Stomach (tissue), 9 donors: ENCODE results near the gene RDX. TPM values are rescaled to one million over a fixed set of nuclear protein-coding genes. Genes with fewer than 3 reads are reported as not detected.

Experiments
- DNase-seq, 2 donors: peaks; one replicate each; pipeline versions ENCODE4 v3.0.0 to v3.0.0-alpha.2; 2013 to 2019
- H3K27ac ChIP-seq, 5 donors: fragments of 200-600 bp in 4 of 5; sonication (generic) in 4 of 5; one replicate each; pipeline ENCODE4 v1.5.1; 2013 to 2019; ENCODE audit warnings: mild to moderate bottlenecking in 1 of 5, moderate library complexity in 1 of 5
- H3K27me3 ChIP-seq, 3 donors: fragments of 200-600 bp; sonication (generic); one replicate each; pipeline ENCODE4 v1.5.1; 2017 to 2019; ENCODE audit warnings: mixed run types in 1 of 3
- H3K36me3 ChIP-seq, 4 donors: fragments of 200-600 bp; sonication (generic); 1 replicate in 3 of 4; 2 replicates in 1 of 4; pipeline ENCODE4 v1.5.1; 2016 to 2019
- H3K4me1 ChIP-seq, 4 donors: fragments of 200-600 bp; sonication (generic); one replicate each; pipeline ENCODE4 v1.5.1; 2016 to 2019
- H3K4me3 ChIP-seq, 4 donors: fragments of 200-600 bp; sonication (generic) in 3 of 4; one replicate each; pipeline ENCODE4 v1.5.1; 2016 to 2019; ENCODE audit warnings: mild to moderate bottlenecking in 1 of 4
- H3K9me3 ChIP-seq, 4 donors: fragments of 200-600 bp; sonication (generic); one replicate each; pipeline ENCODE4 v1.5.1; 2016 to 2019
- EP300 ChIP-seq: sonication (generic); formaldehyde crosslinking; IDR thresholded peaks from one replicate; pipeline ENCODE4 v1.6.1; 2017; ENCODE audit warnings: antibody characterized with exemption
- POLR2A ChIP-seq, 4 donors: fragments of 450-650 bp; IDR thresholded peaks; one replicate each; pipeline ENCODE4 v1.6.1; 2016; ENCODE audit warnings: antibody characterized with exemption in 4 of 4, control low read depth in 2 of 4, mild to moderate bottlenecking in 1 of 4, moderate library complexity in 1 of 4
- POLR2AphosphoS5 ChIP-seq, 3 donors: sonication (generic); formaldehyde crosslinking; IDR thresholded peaks; one replicate each; pipeline ENCODE4 v1.6.1; 2016; ENCODE audit warnings: antibody characterized with exemption in 3 of 3
- WGBS, 5 donors: extraction: QIAGEN DNeasy Blood & Tissue Kit in 3 of 5; methylation state at CpG; one replicate each; pipeline versions ENCODE4 v1.1.5 to v1.1.7; 2013 to 2018; 5-methylcytosine and 5-hydroxymethylcytosine counted together
- intact Hi-C: fragments of 100-400 bp; cut with DNase I; formaldehyde crosslinking; loops from one replicate; pipeline ENCODE4 v1.15.1; 2023; ENCODE audit warnings: low total_unique reads
- polyA plus RNA-seq, 3 donors: library from polyadenylated mRNA; stranded (reverse); fragments of 200-250 nt; gene quantifications; one replicate each; pipeline ENCODE4 v1.2.3, GENCODE V29; 2013
- total RNA-seq, 5 donors: library from RNA; depleted of rRNA; stranded (reverse); fragments of >200 nt; gene quantifications; one replicate each; pipeline versions ENCODE4 v1.1.0 to v1.2.3, GENCODE V29; 2014 to 2016
- TF ChIP-seq, protein P1 (sequence below), 7 experiments: fragments of 450-650 bp in 4 of 7; fragments of 200-600 bp in 3 of 7; sonication (generic) in 3 of 7; IDR thresholded peaks; one replicate each; pipeline ENCODE4 v1.5.1; 2016 to 2019; ENCODE audit warnings: antibody characterized with exemption in 7 of 7, control low read depth in 2 of 7, mild to moderate bottlenecking in 1 of 7
- donor health status: healthy with polysubstance abuse.
- donor health status: Bipolar disorder and iron deficiency.
- donor health status: healthy.

RDX gene
- total and polyA plus RNA-seq, 8 donors = 18.1 to 426 (median 55.4) TPM

DNA sequence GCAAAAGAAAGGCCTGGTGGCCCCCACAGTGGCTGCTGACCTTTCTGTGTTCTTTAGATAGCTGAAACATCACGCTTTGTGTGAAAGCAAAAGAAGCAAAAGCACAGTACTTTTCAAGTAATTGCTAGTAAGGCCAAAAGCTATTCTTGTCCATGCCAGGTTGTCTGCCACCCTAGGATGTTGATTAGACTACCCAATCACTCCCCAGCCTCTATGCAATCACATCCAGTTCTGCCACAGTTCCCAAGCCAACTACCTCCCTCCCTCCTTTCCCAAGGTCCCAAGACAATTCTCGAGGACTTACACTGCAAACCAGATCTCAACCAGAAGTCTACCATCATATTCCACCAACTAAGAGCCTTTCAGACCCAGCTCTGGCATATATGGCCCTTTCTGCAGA, 46.2 kb downstream of the RDX start:
- intact Hi-C loops = no loop called here
- TF ChIP-seq, protein P1, sequence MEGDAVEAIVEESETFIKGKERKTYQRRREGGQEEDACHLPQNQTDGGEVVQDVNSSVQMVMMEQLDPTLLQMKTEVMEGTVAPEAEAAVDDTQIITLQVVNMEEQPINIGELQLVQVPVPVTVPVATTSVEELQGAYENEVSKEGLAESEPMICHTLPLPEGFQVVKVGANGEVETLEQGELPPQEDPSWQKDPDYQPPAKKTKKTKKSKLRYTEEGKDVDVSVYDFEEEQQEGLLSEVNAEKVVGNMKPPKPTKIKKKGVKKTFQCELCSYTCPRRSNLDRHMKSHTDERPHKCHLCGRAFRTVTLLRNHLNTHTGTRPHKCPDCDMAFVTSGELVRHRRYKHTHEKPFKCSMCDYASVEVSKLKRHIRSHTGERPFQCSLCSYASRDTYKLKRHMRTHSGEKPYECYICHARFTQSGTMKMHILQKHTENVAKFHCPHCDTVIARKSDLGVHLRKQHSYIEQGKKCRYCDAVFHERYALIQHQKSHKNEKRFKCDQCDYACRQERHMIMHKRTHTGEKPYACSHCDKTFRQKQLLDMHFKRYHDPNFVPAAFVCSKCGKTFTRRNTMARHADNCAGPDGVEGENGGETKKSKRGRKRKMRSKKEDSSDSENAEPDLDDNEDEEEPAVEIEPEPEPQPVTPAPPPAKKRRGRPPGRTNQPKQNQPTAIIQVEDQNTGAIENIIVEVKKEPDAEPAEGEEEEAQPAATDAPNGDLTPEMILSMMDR (IDR thresholded peaks at IDR 0.05) = no peak
- TF ChIP-seq POLR2A (IDR thresholded peaks at IDR 0.05) = no peak
- no peak for TF ChIP-seq POLR2AphosphoS5 (IDR thresholded peaks at IDR 0.05)
- TF ChIP-seq EP300 = no peak
- Histone ChIP-seq H3K36me3 (peaks cover 16 to 64% (median 62%) of the 10 kb centered on the region in 4 donors), H3K4me3 (no peak overlapping the region), H3K27me3 (no peaks in the 10 kb centered on the region), H3K27ac (no peak overlapping the region), H3K9me3 (no peaks in the 10 kb centered on the region), H3K4me1 (peaks cover 0 to 22% (median 9%) of the 10 kb centered on the region in 4 donors)
- 55 to 74% (median 70%) methylated on average over 2 of the region's 2 CpGs for WGBS, 5 donors
- no peak for DNase-seq

DNA sequence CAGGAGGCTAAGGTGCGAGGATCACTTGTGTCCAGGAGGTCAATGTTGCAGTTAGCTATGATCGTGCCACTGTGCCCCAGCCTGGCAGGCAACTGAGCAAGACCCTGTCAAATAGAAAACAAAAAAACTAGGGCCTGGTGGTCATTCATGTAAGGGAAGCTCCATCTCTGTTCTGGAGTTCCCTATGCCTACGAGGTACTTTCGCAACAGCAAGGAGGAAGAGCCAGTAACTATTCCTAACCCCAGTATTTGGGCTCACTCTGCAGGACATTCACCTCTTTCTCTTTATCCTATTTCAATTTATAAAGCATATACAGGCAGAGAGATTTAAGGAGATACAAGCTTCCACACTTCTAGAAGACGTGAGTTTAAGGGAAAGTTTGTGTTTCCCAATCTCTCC, 46.6 kb downstream of the RDX start:
- no peaks in the 10 kb centered on the region for H3K9me3 ChIP-seq
- no peak overlapping the region for H3K4me3 ChIP-seq
- DNase-seq = no peak
- peaks cover 16 to 64% (median 64%) of the 10 kb centered on the region in 4 donors for H3K36me3 ChIP-seq
- intact Hi-C loops = no loop called here
- no peaks in the 10 kb centered on the region for H3K27me3 ChIP-seq
- H3K4me1 ChIP-seq = peaks cover 0 to 22% (median 9%) of the 10 kb centered on the region in 4 donors
- TF ChIP-seq EP300 = no peak
- TF ChIP-seq POLR2AphosphoS5 (IDR thresholded peaks at IDR 0.05) = no peak
- TF ChIP-seq, protein P1 (IDR thresholded peaks at IDR 0.05) = no peak
- TF ChIP-seq POLR2A (IDR thresholded peaks at IDR 0.05) = no peak
- 88 to 91% (median 89%) methylated on average over 5 of the region's 5 CpGs for WGBS, 5 donors
- no peak overlapping the region for H3K27ac ChIP-seq

DNA sequence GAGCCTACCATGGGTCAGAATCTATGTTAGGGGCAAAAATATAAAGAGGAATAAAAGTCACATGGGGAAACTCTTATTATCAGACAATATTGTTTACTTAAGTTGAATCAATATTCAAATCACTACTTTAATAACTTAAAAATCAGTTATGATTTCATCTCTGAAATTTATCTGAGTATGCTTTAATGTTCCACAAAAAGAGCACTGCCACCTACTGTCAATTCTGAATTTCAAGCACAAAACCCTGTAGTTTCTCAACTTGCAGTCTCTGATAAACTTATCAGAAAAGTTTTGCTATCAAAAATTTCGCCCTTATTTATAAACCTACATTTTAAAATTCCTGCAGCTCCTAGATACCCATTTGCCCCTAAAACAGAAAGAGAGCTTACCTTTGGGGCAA, 47.3 kb downstream of the RDX start:
- H3K4me1 ChIP-seq = peaks cover 0 to 22% (median 9%) of the 10 kb centered on the region in 4 donors
- H3K27me3 ChIP-seq = no peaks in the 10 kb centered on the region
- peak in 1 of 2 donors; percentile 25 for DNase-seq
- H3K36me3 ChIP-seq = peaks cover 16 to 59% (median 58%) of the 10 kb centered on the region in 4 donors
- TF ChIP-seq POLR2A (IDR thresholded peaks at IDR 0.05) (no peak), POLR2AphosphoS5 (IDR thresholded peaks at IDR 0.05) (no peak)
- intact Hi-C loops = no loop called here
- no peaks in the 10 kb centered on the region for H3K9me3 ChIP-seq
- no peak overlapping the region for H3K27ac ChIP-seq
- WGBS, 5 donors = 28 to 63% (median 41%) methylated on average over 1 of the region's 1 CpG
- H3K4me3 ChIP-seq = no peak overlapping the region

DNA sequence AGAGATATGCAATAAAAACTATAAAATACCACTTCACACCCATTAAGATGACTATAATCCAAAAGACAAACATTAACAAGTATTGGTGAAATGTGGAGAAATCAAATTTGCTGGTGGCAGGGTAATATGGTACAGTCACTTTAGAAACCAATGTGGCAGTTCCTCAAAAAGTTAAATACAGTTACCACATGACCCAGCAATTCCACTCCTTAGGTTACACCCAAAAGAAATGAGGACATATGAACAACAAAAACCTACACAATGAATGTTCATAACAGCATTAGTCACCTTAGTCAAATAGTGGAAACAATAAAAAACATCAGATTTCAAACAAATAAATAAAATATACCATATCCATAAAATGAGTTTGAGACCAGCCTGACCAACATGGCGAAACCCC, 52.6 kb downstream of the RDX start:
- no peak for DNase-seq
- 95 to 100% (median 100%) methylated on average over 1 of the region's 1 CpG for WGBS, 5 donors
- Histone ChIP-seq H3K27me3 (no peaks in the 10 kb centered on the region), H3K4me3 (no peak overlapping the region), H3K27ac (no peak overlapping the region), H3K4me1 (peaks cover 0 to 4% (median 0%) of the 10 kb centered on the region in 4 donors), H3K9me3 (no peaks in the 10 kb centered on the region), H3K36me3 (peaks cover 11 to 55% (median 51%) of the 10 kb centered on the region in 4 donors)
- intact Hi-C loops = no loop called here
- no peak for TF ChIP-seq POLR2AphosphoS5 (IDR thresholded peaks at IDR 0.05)
- TF ChIP-seq, protein P1 (IDR thresholded peaks at IDR 0.05) = no peak

DNA sequence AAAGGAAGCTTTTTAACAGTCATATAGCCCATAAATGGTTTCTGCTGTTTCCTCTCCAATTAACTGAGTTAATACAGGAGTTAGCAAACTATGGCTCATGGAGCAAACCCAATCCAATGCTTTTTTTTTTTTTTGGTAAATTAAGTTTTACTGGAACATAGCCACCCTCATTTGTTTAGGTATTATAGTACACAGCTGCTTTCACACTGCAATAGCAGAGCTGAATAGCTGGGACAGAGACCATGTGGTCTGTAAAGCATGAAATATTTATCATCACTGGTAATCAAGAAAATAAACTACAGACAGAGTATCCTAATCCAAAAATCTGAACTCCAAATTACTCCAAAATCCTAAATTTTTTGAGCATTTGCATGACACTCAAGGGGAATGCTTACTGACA, 53.7 kb downstream of the RDX start:
- Histone ChIP-seq H3K36me3 (peaks cover 7 to 59% (median 49%) of the 10 kb centered on the region in 4 donors), H3K9me3 (no peaks in the 10 kb centered on the region), H3K4me3 (no peak overlapping the region), H3K27me3 (no peaks in the 10 kb centered on the region), H3K27ac (no peak overlapping the region), H3K4me1 (peaks cover 0 to 4% (median 0%) of the 10 kb centered on the region in 4 donors)
- intact Hi-C loops = no loop called here
- TF ChIP-seq POLR2A (IDR thresholded peaks at IDR 0.05) (no peak), POLR2AphosphoS5 (IDR thresholded peaks at IDR 0.05) (no peak), EP300 (no peak)
- TF ChIP-seq, protein P1 (IDR thresholded peaks at IDR 0.05) = no peak
- DNase-seq = no peak
